ENCODE measurements around the gene TTC33. TPM values are rescaled to one million over a fixed set of nuclear protein-coding genes. Genes with fewer than 3 reads are reported as not detected.
A peak's percentile ranks its signal among the peaks of the same experiment; 100 is the strongest.
"Not testable (repeated sequence)": the region's sequence is repeated elsewhere in the genome, so short reads cannot be mapped to it uniquely, and the experiment has no call there.

TTC33 gene
- polyA plus RNA-seq, 12 donors = 20.8 to 27.2 (median 22.5) TPM; not detected in 1

DNA sequence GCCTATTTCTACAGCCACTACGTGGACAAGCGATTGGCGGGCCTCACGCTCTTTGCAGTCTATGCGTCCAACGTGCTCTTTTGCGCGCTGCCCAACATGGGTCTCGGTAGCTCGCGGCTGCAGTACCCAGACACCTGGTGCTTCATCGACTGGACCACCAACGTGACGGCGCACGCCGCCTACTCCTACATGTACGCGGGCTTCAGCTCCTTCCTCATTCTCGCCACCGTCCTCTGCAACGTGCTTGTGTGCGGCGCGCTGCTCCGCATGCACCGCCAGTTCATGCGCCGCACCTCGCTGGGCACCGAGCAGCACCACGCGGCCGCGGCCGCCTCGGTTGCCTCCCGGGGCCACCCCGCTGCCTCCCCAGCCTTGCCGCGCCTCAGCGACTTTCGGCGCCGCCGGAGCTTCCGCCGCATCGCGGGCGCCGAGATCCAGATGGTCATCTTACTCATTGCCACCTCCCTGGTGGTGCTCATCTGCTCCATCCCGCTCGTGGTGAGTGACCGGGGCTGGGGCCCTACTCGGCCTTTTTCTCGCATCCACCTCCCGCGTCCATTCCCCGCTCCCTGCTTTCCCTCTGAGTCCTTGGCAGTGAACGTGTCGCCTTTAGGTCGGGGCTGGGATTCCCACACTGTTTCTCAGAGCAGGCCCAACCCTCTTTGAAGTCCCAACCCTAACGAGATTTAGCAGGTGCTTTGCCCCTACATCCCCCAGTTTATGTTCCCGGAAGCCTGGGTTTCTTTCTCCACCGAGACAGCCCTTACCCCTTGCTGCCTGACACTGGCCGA, 74.2 kb downstream of the TTC33 start:
- no peak for DNase-seq

DNA sequence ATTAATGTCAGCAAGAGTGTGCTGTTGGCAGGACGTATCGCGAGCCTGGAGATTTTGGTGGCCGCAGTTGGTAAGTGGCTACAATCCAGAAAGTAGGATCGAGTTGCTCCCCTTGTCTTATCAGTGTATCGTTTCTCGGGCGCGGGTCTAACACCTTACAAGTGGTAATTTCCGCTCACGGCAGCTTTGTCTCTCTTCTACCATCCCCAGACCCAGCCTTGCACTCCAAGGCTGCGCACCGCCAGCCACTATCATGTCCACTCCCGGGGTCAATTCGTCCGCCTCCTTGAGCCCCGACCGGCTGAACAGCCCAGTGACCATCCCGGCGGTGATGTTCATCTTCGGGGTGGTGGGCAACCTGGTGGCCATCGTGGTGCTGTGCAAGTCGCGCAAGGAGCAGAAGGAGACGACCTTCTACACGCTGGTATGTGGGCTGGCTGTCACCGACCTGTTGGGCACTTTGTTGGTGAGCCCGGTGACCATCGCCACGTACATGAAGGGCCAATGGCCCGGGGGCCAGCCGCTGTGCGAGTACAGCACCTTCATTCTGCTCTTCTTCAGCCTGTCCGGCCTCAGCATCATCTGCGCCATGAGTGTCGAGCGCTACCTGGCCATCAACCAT, 74.9 kb downstream of the TTC33 start:
- no peak for DNase-seq

DNA sequence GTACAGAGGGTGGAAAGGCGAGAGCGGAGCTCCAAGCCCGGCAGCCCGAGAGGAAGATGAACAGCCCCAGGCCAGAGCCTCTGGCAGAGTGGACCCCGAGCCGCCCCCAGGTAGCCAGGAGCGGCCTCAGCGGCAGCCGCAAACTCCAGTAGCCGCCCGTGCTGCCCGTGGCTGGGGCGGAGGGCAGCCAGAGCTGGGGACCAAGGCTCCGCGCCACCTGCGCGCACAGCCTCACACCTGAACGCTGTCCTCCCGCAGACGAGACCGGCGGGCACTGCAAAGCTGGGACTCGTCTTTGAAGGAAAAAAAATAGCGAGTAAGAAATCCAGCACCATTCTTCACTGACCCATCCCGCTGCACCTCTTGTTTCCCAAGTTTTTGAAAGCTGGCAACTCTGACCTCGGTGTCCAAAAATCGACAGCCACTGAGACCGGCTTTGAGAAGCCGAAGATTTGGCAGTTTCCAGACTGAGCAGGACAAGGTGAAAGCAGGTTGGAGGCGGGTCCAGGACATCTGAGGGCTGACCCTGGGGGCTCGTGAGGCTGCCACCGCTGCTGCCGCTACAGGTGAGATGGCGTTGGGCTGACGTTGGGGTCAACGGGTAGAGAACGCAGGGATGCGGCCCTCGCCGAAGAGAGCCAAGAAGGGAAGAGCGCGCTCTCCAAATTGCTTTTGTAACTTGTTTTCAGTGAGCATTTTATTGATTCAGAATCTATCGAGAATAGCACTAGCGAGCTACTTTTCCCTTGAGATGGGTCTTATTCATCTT, 75.7 kb downstream of the TTC33 start, which contains the start of gene PTGER4:
TSS of gene PTGER4 (plus strand) at position 3 of the 769 bp plus-strand sequence. CDS start 1,079 bp downstream, outside the sequence.
- no peak for DNase-seq

DNA sequence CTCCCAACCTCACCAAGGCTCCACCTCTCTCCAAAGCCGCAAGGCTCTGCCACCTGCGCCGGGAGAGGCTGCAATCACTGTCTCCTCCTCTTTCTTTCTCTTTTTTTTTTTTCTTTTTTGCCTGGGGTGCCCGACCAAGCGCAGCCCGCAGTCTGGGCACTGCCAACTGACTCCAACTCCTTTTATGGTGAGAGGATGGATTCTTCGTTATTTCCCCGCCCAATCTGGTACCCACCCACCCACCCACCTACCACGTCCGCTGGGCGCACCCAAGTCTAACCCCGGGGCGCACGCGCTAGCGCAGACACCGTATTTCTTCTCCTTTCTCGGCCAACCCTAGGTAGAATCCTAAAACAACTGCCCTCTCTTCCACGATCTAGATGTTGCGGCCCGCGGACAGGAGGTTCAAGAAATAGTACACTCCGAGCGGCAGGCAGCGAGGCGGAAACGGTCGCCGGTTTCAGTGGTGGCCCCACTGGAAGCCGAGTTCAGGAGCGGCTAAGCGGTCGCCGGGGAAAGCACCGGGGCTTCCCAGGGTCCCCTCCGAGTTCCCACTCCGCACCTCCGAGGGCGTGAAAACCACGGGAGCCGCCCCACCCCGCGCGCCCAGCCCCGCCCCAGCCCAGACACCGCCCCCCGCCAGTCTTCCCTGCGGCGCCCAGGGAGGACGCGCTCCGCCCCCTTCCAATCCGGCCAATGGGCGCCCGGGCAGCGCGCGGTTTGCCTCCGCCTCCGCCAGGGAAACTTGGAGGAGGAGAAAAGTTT, 76.4 kb downstream of the TTC33 start:
- DNase-seq = peak; percentile 94

DNA sequence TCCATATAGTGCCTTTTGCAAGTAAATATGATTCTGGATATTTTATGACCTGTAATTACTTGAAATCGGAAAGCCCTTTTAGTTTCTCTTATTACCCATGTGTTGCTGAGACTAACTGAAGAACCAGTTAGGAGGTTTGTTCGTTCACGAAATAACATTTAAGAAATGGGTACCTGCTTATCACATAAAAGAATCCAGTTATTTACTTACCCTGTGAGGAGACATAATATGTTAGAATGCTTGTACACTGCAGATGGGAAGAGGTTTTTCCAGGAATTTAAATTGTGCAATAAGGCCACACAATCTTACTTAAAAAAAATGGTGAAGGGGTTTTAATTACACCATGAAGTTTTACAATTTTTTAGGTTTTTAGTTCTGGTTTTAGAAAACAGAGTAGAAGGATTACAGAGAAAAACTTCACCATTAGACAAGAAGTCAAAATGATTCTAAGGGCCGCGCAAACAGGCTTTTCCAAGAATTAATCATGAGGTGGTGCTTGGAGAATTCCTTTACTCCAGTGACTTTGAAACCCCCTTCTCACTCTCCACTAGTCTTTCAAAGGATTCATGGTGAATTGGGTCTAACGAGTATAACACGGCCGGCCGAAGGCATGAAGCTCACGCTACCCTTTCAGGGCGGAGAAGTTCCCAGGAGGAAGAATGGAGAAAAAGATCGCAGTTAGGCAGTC, 77.2 kb downstream of the TTC33 start:
- no peak for DNase-seq

DNA sequence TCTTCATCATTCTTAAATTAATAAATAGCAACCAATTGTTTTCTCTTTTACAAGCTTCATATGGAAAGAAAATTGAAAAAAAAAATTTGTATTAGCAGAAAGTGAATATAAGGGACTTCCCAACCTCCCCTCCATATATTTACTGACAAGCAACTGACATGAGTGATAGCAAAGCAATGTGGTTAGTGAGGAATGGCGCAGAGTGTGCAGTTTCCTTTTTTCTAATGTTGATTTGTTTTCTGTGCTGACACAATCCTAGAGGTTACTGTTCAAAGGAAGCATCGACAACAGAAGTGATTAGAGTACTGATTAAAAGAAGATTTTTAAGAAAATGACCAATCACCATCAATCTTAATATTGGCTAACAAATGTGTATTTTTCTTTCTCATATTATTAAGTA, 77.7 kb downstream of the TTC33 start:
- no peak for DNase-seq

DNA sequence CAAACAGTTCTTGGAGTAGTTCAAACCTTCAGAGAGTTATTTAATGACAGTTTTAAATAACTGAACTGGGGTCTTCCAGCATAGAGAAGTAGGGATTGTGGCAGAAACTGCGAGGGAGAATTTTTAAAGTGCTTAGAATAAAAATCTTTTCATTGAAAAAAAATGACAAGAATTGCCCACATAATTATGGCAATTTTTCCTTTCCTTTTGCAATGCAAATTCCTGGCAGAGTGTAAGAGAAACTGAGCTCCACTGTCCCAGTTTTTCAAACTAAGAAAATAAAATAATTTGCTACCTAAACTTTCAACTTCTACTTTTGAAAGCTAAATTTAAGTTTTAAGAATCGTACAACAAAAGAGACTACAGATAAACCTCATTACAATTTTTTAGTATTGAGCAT, 78.3 kb downstream of the TTC33 start:
- DNase-seq = no peak

DNA sequence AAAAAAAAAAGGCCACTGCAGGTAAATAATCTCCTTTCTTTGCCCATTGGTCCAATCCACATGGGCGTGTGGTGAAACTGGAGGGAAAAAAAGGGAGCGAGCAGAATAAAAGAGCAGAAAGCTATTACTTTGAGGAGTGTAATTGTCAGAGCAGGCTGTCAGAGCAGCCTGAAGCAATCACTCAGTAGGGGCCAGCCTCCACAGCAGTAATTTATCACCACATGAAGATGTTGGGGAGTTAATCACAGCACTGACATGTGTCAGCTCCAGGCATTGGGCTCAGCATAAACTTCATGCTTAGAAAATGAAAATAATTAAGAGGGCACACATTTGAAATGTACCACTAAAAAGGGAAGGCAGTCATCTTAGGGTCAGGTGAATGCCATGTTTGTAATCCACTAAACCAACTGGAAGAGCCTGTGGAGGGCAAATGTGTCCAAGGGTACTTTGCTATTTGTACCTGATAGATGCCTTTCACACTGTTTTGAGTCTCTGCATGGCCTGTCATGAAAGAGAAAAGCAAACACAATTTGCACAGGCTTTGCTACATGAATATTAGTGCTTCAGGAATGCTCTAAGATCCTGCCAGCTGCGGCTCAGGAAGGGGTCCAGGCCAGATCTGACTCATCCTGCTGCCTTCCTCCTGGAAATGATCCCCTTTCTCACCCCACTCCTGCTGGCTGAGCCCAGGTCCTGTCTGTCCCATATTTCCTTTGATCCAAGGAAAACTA, 79.0 kb downstream of the TTC33 start:
- DNase-seq = no peak

DNA sequence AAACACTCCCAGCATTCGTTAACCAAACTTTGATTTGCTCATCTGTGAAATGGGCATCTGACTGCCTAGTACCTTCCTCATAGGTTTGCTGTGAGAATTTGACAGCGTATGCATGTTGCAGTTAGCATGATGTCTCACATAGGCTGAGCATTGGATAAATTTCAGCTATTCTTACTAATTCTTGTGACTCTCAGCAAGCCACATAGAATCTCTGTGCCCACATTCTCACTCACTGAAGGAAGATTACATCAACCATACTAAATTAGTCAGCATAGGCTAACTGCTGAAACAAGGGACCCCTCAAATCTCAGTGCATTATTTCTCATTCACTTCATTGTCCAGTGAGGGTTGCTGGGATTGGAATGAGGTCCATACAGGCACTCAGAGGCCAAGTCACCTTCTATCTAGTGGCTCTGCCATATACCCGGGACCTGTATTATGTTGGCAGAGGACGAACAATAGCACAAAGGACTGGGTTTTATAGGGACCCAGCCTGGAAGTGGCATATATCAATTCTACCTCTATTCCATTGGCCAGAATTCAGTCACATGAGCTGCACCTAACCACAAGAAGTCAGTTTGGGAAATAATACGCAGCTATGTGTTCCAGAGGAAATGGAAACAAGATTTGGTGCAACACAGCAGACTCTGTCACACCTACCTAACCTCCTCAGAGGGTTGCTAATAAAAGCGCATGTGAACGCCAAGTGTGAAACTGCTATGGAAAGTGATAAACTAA, 80.2 kb downstream of the TTC33 start:
- no peak for DNase-seq

DNA sequence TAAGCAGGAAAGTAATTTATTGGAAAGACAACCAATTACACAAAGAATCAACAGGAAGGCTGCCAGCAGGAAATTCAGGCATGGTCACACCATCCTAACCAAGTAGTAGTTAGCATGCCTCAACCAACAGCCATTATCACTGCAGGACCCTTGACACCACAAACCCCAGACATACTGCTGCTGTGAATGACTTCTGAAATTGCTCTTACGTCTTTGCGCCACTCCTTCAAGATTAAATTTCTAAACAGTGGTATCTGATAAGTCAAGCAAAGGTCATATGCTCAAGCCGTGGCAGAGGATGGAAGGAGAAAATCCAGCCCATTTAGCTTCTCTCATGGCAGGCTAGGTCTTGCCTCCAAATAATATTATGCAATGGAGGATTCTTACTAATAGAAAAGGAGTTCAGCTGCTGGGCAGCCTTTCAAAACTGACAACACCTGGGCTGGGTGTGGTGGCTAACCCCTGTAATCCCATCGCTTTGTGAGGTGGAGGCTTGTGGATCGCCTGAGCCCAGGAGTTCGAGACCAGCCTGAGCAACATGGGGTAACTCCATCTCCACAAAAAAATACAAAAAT, 81.0 kb downstream of the TTC33 start:
- DNase-seq = no peak

DNA sequence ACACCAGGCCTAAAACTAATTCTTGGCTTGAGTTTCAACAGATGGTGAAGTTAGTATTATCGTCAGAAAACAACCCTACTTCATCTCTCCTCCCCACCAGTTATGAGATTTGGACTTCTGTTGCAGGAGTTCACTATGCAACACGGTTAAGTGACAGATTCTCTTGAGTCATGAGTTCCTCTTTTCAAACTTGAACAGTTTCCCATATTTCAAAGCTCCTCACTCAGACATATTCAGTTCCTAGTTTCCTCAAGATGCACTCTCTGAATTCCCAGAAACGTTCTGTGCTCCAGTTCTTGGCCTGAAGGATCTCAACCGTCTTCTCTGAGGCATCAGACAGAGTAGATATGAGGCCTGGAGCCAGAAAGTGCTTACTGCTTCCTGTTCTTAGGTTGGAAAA, 83.3 kb downstream of the TTC33 start:
- no peak for DNase-seq

DNA sequence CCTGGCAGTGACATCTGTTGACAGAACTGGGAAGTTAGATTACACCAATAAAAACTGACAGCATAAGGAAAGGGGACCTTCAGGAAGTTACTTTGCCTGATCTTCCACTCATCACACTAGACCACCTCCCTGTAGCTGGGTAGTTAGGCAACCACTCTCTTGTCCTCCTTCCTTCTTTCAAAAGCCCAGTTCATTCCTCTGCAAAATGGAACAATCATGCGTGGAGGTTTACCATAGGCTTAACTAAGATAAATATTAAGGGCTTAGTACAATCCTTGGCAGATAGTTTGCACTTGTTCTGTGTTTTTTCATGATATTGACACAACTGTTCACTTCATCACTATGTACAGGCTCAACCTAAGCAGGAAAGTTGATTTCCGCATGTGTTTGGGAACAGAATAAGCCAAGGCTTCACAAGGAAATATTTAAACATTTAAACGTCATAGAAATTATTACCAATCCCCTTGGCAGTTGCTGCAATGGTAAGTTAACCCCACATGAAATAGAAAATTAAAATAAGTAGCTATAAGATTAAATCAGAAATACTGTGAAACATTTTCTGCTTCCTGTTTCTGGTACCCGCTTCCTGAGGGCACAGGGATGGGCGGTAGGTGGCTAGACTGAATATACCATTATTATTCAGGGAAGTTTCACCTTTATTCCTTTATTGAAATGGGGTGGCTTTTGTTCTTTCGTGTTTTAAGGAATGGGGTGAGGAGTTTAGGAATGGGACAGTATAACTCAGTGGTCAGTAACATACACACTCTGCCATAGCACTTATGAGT, 86.0 kb downstream of the TTC33 start:
- no peak for DNase-seq

DNA sequence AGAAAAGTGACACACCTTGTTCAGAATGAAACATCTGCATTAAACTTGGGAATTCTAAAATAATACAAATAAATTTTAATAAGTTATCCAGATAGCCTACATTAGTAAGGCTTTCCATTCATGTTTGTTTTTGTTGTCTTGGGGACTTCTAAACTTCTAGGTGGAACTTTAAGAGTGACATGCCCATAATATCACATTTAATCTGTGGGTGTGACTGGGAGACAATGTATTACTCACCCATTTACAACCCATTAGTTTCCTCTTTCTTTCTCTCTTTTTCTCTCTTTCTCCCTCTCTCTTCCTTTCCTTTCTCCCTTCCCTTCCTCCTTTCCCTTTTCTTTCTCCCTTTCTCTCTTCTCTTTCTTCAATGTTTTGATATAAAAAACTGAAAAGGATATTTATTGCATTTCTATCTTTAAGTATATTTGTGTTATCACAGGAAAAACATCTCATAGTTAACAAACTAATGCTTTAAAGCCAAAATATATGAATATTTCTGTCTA, 88.5 kb downstream of the TTC33 start:
- no peak for DNase-seq

DNA sequence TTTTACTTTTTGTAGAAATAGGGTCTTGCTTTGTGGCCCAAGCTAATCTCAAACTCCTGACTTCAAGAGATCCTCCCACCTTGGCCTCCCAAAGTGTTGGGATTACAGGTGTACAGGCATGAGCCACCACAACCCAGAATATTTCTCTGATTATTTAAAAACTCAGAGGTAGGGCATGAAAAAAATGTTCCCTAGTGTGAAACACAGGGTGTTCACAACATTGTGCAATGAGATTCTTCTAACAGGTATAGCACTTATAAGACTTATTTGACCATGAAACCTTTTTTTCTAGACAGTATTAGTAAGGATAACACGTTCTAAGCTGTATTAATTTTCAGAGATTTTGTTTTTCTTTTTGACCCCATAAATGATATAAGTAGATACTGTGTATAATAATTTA, 89.1 kb downstream of the TTC33 start:
- no peak for DNase-seq

DNA sequence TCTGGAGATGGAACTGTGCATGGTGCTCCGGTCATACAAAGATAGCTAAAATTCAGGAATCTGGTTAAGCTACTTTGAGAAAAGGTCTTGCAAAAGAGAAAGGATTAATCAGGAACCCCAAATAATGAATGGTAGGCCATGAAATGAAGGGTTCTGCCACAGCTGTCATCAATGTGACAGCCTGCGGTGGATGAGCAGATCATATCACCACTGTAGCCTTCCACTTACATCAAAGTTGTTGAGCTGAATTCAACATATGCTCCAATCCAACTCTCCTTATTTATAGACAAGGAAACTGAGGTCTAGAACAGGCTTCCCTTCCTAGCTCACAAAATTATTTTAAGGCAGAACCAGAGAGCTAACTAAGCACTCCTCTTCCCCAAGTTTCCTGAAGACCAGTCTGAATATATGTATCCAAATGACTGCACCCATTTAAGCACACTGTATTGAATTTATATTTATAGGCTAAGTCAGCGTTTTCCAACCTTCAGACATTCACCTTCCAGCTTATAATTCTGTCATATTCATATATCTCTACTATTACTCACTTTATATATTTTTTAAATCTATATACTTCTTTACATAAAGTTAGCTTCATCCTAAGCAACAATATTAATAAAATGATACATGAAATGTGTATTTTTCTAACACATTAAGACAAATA, 90.0 kb downstream of the TTC33 start:
- no peak for DNase-seq

DNA sequence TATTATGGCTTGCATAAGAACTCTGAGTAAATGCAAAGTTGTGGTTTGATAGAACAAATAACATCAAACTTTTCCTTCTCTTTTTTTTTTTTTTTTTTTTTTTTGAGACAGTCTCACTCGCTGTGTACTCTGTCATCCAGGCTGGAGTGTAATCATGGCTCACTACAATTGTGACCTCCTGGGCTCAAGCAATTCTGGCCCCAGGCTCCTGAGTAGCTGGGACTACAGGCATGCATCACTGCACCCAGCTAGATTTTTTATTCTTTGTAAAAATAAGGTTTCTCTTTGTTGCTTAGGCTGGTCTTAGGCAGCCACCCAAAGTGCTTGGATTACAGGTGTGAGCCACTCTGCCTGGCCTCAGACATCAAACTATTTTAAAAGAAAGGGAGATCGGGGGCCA, 95.0 kb downstream of the TTC33 start:
- no peak for DNase-seq

DNA sequence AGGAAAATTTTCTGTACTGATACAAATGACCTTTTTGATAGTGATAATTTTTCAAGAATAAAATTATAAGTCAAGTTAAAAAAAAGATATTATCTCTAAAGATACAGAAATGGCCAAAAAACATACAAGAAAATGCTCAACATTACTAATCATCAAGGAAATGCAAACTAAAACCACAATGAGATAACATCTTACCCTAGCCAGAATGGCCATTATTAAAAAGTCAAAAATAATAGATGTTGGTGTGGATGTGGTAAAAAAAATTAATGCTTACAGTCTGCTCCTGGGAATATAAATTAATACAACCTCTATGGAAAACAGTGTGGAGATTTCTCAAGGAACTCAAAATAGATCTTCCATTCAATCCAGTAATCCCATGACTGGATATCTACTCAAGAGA, 99.0 kb downstream of the TTC33 start:
- no peak for DNase-seq

DNA sequence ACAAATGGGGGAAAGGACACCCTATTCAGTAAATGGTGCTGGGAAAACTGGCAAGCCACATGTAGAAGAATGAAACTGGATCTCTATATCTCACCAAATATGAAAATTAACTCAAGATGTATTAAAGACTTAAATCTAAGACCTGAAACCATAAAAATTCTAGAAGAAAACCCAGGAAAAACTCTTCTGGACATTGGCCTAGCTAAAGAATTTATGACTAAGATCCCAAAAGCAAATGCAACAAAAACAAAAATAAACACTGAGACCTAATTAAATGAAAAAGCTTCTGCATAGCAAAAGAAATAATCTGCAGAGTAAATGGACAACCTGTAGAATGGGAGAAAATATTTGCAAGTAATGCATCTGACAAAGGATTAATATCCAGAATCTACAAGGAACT, 99.7 kb downstream of the TTC33 start:
- DNase-seq = not testable (repeated sequence)

All from muscle of arm (tissue), 12 donors.